ENCODE results near the gene PRKN.

DNA sequence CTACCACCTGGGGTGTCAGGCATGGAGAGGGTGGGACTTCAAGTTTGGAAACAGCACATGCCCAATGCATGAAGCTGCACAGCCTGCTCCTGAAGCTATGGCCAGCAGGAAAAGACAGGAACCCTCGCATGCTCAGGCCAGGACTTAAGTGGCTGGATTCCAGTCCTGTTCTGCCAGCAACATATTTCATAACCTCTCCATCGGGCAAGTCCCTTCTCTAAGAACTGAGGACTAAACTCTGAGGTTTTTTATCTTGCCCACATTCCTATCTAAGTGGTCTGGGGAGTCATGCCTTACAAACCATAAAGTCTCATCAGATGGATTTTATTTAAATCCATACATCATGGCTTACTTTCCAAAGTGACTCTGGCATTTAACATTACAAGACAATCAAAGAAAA lies 1426.2 kb downstream of the PRKN start:
- TF ChIP-seq, protein P1, sequence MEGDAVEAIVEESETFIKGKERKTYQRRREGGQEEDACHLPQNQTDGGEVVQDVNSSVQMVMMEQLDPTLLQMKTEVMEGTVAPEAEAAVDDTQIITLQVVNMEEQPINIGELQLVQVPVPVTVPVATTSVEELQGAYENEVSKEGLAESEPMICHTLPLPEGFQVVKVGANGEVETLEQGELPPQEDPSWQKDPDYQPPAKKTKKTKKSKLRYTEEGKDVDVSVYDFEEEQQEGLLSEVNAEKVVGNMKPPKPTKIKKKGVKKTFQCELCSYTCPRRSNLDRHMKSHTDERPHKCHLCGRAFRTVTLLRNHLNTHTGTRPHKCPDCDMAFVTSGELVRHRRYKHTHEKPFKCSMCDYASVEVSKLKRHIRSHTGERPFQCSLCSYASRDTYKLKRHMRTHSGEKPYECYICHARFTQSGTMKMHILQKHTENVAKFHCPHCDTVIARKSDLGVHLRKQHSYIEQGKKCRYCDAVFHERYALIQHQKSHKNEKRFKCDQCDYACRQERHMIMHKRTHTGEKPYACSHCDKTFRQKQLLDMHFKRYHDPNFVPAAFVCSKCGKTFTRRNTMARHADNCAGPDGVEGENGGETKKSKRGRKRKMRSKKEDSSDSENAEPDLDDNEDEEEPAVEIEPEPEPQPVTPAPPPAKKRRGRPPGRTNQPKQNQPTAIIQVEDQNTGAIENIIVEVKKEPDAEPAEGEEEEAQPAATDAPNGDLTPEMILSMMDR (IDR thresholded peaks at IDR 0.05), result no peak
- TF ChIP-seq POLR2A (IDR thresholded peaks at IDR 0.05), result no peak
- TF ChIP-seq EP300 (IDR thresholded peaks at IDR 0.05), result no peak
